Psoas muscle (tissue), 8 donors: ENCODE results near the gene SHROOM3. TPM values are rescaled to one million over a fixed set of nuclear protein-coding genes. Genes with fewer than 3 reads are reported as not detected.

Experiments used
- ATAC-seq, 4 donors: fragments of 200-7000 bp; cut with Tn5 transposase; one replicate each; pipeline ENCODE4 v1.9.1; 2020; ENCODE audit warnings: moderate library complexity in 3 of 4, mild to moderate bottlenecking in 2 of 4
- DNase-seq, 2 donors: peaks; one replicate each; pipeline ENCODE4 v3.0.0-alpha.2; 2020
- H3K27ac ChIP-seq: fragments of 200-600 bp; one replicate; pipeline ENCODE4 v1.8.0; 2022
- H3K27me3 ChIP-seq, 3 donors: fragments of 200-600 bp in 1 of 3; one replicate each; pipeline versions ENCODE4 v1.6.1 to v1.8.0; 2013 to 2022; ENCODE audit warnings: low read length in 2 of 3, mild to moderate bottlenecking in 2 of 3, moderate library complexity in 1 of 3; ENCODE audit not compliant: insufficient read depth in 3 of 3
- H3K36me3 ChIP-seq, 2 donors: fragments of 200-600 bp in 1 of 2; one replicate each; pipeline versions ENCODE4 v1.6.1 to v1.8.0; 2013 to 2022; ENCODE audit warnings: low read depth in 1 of 2, mild to moderate bottlenecking in 1 of 2, moderate library complexity in 1 of 2; ENCODE audit not compliant: insufficient read depth in 1 of 2
- H3K4me1 ChIP-seq: fragments of 200-600 bp; one replicate; pipeline ENCODE4 v1.8.0; 2022
- H3K4me3 ChIP-seq: fragments of 200-600 bp; one replicate; pipeline ENCODE4 v1.8.0; 2022; ENCODE audit warnings: mild to moderate bottlenecking
- H3K9me3 ChIP-seq: fragments of 200-600 bp; one replicate; pipeline ENCODE4 v1.8.0; 2022
- WGBS, 3 donors: extraction: QIAGEN DNeasy Blood & Tissue Kit; methylation state at CpG; one replicate each; pipeline versions ENCODE4 v1.1.6 to v1.1.7; 2013; 5-methylcytosine and 5-hydroxymethylcytosine counted together
- intact Hi-C, 2 donors: fragments of 100-400 bp; cut with DNase I; formaldehyde crosslinking; loops; one replicate each; pipeline versions ENCODE4 v1.11.0 to v1.14.2; 2022
- polyA plus RNA-seq, 3 donors: library from polyadenylated mRNA; stranded (reverse); fragments of 200-250 nt; gene quantifications; one replicate each; pipeline ENCODE4 v1.2.3, GENCODE V29; 2013
- total RNA-seq, 4 donors: library from RNA; stranded (reverse); fragmentation: NEBNext Ultra II Directional in 2 of 4; extraction: Animal tissue kit (Norgen Biotek cat#: 25700) in 2 of 4; gene quantifications; one replicate each; pipeline versions ENCODE4 v1.2.1 to v1.2.4, GENCODE V29; 2021 to 2023
- TF ChIP-seq, protein P1 (sequence below): fragments of 200-600 bp; IDR thresholded peaks from one replicate; pipeline ENCODE4 v1.8.0; 2022; ENCODE audit warnings: antibody characterized with exemption
- donor health status: healthy with polysubstance abuse.
- donor health status: DM: no; HTN: no; CAD: no; lungs with moderate emphysema.
- donor health status: Bipolar disorder and iron deficiency.
- donor health status: healthy.
- donor health status: DM: yes; HTN: yes; CAD: no.
- donor health status: DM: no; HTN: no; CAD: no.
- donor health status: DM: no; HTN: no; CAD: no.
- donor health status: DM: yes; HTN: yes; CAD: no.

SHROOM3 gene
- total and polyA plus RNA-seq, 7 donors = 0.01 to 0.79 (median 0.06) TPM

DNA sequence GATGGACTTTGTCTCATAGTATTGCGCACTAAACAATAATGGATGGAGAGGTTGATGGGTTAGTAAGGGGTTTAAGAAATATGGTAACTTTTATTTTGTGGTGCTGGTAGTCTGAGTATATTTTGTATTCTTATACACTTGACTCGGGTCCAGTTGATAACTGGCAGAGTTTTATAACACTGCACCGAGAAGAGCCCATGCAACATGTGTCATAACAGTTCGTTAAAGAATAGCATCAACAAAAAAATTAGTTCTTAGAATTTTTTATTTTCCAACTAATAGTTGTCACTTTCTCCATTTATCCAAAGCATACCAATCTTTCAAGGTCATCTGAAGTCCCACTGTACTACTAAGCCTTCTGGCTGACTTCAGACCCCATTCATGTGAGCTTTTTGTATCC, 287.8 kb downstream of the SHROOM3 start:
- TF ChIP-seq, protein P1, sequence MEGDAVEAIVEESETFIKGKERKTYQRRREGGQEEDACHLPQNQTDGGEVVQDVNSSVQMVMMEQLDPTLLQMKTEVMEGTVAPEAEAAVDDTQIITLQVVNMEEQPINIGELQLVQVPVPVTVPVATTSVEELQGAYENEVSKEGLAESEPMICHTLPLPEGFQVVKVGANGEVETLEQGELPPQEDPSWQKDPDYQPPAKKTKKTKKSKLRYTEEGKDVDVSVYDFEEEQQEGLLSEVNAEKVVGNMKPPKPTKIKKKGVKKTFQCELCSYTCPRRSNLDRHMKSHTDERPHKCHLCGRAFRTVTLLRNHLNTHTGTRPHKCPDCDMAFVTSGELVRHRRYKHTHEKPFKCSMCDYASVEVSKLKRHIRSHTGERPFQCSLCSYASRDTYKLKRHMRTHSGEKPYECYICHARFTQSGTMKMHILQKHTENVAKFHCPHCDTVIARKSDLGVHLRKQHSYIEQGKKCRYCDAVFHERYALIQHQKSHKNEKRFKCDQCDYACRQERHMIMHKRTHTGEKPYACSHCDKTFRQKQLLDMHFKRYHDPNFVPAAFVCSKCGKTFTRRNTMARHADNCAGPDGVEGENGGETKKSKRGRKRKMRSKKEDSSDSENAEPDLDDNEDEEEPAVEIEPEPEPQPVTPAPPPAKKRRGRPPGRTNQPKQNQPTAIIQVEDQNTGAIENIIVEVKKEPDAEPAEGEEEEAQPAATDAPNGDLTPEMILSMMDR = no peak
- Histone ChIP-seq H3K27me3 (no peaks in the 10 kb centered on the region), H3K36me3 (no peaks in the 10 kb centered on the region), H3K4me1 (no peaks in the 10 kb centered on the region), H3K4me3 (no peak overlapping the region), H3K9me3 (no peaks in the 10 kb centered on the region), H3K27ac (no peak overlapping the region)
- ATAC-seq = no peak
- no peak for DNase-seq
- intact Hi-C loops = no loop called here
- 80 to 92% (median 84%) methylated on average over 4 of the region's 4 CpGs for WGBS, 3 donors

DNA sequence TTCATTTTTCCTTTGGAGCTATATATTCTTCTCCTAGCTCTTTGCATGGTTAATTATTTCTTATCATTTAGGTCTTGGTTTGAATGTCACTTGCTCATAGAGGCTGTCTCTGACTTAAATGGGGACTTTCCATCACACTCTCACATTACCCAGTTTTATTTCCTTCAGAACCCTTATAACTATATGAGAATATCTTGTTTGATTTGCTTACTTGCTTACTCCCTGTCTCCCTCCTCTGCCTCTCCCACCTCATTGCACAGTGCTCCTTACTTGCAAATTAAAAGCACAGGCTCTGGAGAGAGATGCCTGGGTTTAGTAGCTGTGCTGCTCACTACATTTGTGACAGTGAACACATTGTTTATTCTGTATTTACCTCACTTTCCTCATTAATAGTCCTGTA, 288.3 kb downstream of the SHROOM3 start:
- intact Hi-C loops = no loop called here
- H3K27ac ChIP-seq = no peak overlapping the region
- H3K4me1 ChIP-seq = no peaks in the 10 kb centered on the region
- no peaks in the 10 kb centered on the region for H3K36me3 ChIP-seq
- no peak overlapping the region for H3K4me3 ChIP-seq
- DNase-seq (no peak), ATAC-seq (no peak)
- H3K27me3 ChIP-seq = no peaks in the 10 kb centered on the region
- no peaks in the 10 kb centered on the region for H3K9me3 ChIP-seq
- TF ChIP-seq, protein P1 = no peak

DNA sequence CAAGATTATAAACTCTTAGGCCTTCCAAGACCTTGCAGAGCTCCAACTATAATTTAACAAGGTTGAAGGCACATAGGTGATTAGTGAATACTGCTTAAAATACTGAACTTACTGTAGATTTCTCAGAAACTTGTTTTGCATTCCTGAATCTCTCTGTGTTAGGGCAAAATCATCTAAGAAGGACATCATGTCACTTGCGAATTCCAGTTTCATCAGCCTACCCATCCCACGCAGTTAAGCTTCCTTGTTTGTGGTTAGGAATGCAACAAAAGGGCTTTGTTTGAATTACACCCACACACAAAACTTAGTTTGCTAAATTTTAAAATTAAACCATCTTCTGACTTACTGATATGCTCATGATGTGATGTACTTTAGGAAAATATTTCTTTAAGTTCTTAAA, 288.9 kb downstream of the SHROOM3 start:
- TF ChIP-seq, protein P1 = no peak
- ATAC-seq = no peak
- H3K4me3 ChIP-seq = no peak overlapping the region
- no peak overlapping the region for H3K27ac ChIP-seq
- no peaks in the 10 kb centered on the region for H3K9me3 ChIP-seq
- DNase-seq = no peak
- no peaks in the 10 kb centered on the region for H3K36me3 ChIP-seq
- no peaks in the 10 kb centered on the region for H3K4me1 ChIP-seq
- no peaks in the 10 kb centered on the region for H3K27me3 ChIP-seq
- intact Hi-C loops = no loop called here
- WGBS, 3 donors = 32 to 48% (median 37%) methylated on average over 2 of the region's 2 CpGs

DNA sequence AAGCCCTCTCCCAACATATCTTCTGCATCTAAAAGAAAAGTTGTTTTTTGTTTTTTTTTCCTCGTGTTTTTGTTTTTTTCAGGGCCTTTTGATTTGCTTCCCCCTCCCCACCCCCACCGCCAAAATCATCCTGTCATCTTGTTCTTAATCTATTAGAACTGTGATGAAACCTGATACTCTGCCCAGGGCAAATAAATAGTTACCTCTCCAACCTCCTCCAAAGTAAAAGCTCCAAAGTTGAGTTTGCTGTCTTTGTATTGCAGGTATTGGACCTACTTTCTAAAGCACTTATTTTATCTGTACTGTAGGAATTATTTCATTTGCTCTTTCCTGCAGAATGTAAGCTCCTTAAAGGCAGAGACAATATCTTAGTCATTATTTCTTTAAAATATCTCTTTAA, 290.0 kb downstream of the SHROOM3 start:
- Histone ChIP-seq H3K27me3 (no peaks in the 10 kb centered on the region), H3K9me3 (no peaks in the 10 kb centered on the region), H3K4me1 (no peaks in the 10 kb centered on the region), H3K4me3 (no peak overlapping the region), H3K36me3 (no peaks in the 10 kb centered on the region), H3K27ac (no peak overlapping the region)
- intact Hi-C loops = no loop called here
- 80 to 87% (median 80%) methylated on average over 2 of the region's 2 CpGs for WGBS, 3 donors
- no peak for ATAC-seq
- no peak for DNase-seq
- TF ChIP-seq, protein P1 = no peak

DNA sequence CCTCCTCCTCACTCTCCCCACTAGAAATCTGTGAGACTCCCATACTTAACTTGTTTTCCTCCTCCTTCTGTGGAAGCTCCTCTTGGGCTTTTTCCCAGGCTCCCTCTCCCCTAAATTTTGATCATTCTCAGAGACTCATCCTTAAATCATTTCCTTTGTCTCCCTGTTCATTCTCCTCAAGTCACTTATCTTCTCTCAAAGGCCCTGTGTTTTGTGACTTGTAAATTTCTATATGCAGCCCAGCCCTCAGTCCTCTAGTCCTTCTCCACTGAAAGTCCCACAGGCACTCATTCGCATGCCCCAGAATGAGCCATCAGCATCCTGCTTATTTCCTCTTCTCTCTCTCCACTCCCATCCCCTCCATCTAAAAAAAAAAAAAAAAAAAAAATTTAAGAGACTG, 291.1 kb downstream of the SHROOM3 start:
- DNase-seq (no peak), ATAC-seq (no peak)
- Histone ChIP-seq H3K4me1 (no peaks in the 10 kb centered on the region), H3K27ac (no peak overlapping the region), H3K27me3 (no peaks in the 10 kb centered on the region), H3K9me3 (no peaks in the 10 kb centered on the region), H3K36me3 (no peaks in the 10 kb centered on the region), H3K4me3 (no peak overlapping the region)
- intact Hi-C loops = no loop called here
- TF ChIP-seq, protein P1 = no peak
- 81 to 96% (median 91%) methylated on average over 1 of the region's 1 CpG for WGBS, 3 donors
